NCI-H2029 (cell line): ENCODE results near the gene STMN3.

Source experiments
- DNase-seq: peaks from one replicate; lab custom pipeline; 2025; lab: John Stamatoyannopoulos, UW

Gene STMN3

GRCh38 chr20:63653041-63653973, at the start of gene STMN3:
Gene STMN3 (minus strand): TSS chr20:63653424. CDS start chr20:63653345, 79 bp downstream.
- peak; percentile 71 for DNase-seq

GRCh38 chr20:63702036-63702665, 48.9 kb upstream of the STMN3 start:
- no peak for DNase-seq

GRCh38 chr20:63701329-63702035, 48.3 kb upstream of the STMN3 start:
- no peak for DNase-seq

- DNase-seq = no peak
These were observed 47.8 kb upstream of the STMN3 start for GRCh38 chr20:63701051-63701328.

- DNase-seq = no peak
These were observed 47.2 kb upstream of the STMN3 start for GRCh38 chr20:63700199-63701050.

GRCh38 chr20:63699466-63700198, 46.4 kb upstream of the STMN3 start:
- DNase-seq = no peak

- no peak for DNase-seq
These were observed 45.7 kb upstream of the STMN3 start for GRCh38 chr20:63698739-63699465.

- no peak for DNase-seq
These were observed 44.8 kb upstream of the STMN3 start for GRCh38 chr20:63697868-63698545.

GRCh38 chr20:63697357-63697867, 44.2 kb upstream of the STMN3 start:
- no peak for DNase-seq

- no peak for DNase-seq
These were observed 43.6 kb upstream of the STMN3 start, which contains the start of gene TNFRSF6B for GRCh38 chr20:63696628-63697356. Gene TNFRSF6B (plus strand): TSS chr20:63696652. CDS start chr20:63696768, 116 bp downstream.

GRCh38 chr20:63696306-63696627, 43.0 kb upstream of the STMN3 start:
- no peak for DNase-seq

- DNase-seq = no peak
These were observed 42.4 kb upstream of the STMN3 start for GRCh38 chr20:63695424-63696305.

- no peak for DNase-seq
These were observed 41.6 kb upstream of the STMN3 start for GRCh38 chr20:63694584-63695423.

GRCh38 chr20:63693733-63694583, 40.7 kb upstream of the STMN3 start:
- DNase-seq = no peak

GRCh38 chr20:63693083-63693732, 40.0 kb upstream of the STMN3 start:
- DNase-seq = no peak
